GM19240 (cell line): ENCODE data around the gene RSPH10B.
"Not testable (repeated sequence)": the region's sequence is repeated elsewhere in the genome, so short reads cannot be mapped to it uniquely, and the experiment has no call there.

Experiments used
- DNase-seq: peaks from one replicate; pipeline ENCODE4 v3.0.0; 2011; ENCODE audit warnings: low spot score; ENCODE audit not compliant: insufficient read length

The RSPH10B gene

DNA sequence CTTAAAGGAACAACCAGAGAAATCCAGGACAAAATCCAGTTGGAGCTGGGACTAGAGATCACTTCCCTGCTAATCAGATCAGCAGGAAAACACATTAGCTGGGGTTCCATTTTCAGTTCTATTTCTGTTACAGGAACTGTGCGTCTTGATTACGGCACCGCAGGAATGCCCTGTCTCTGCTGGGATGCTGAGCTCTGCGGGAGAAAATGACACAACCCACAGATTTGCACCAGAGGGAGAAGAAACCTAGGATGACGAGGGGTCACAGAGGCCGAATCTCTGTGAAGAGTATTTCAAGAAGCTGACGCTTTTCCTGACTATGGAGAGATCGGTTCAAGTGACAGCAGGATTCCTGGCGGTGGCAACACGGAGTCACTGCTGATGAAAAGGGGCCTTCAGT, 40.2 kb downstream of the RSPH10B start:
- DNase-seq, result not testable (repeated sequence)

GRCh38 chr7:5926263-5926870, 44.1 kb downstream of the RSPH10B start:
- DNase-seq, result not testable (repeated sequence)

DNA sequence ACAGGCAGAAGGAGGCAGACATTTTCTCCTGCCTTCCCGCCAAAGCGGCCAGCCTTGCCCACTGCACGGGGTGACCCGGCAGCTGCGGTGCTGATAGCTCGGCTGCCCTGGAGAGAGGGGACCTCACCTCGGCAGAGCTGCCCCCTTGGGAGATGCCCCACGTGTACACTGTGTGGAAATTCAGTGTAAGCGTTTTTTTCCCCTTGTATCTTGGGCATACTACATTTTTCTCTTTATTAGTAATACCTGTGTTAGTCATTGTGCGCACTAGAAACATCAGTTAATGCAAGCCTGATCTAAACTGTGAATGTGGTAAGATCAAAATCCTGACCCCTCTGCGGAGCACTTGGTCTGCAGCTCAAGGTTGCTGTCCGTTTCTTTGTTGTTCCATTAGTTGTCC, 45.9 kb downstream of the RSPH10B start:
- not testable (repeated sequence) for DNase-seq

GRCh38 chr7:5924180-5924579, 46.3 kb downstream of the RSPH10B start:
- not testable (repeated sequence) for DNase-seq

- not testable (repeated sequence) for DNase-seq
These were observed 54.0 kb downstream of the RSPH10B start for GRCh38 chr7:5916529-5916928.

DNA sequence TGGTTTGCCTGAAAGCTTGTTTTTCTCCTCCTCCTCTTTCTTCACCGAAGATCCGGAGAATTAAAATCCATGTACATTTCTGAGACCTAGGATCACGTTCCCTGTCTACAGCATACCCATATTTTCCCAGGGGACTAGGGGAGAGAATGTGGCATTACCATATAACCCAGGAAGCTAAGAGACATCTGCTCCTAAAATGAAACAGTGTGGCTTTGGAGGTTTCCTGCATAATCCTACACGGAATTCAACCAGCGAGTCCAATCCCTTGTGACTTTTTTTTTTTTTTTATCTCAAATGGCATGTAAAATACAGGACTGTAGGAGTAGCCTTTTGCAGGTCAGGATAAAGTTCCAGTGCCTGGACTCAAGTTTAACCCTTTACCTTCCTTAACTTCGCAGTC, 61.7 kb downstream of the RSPH10B start:
- DNase-seq, result not testable (repeated sequence)

GRCh38 chr7:5904726-5905125, 65.8 kb downstream of the RSPH10B start:
- not testable (repeated sequence) for DNase-seq

DNA sequence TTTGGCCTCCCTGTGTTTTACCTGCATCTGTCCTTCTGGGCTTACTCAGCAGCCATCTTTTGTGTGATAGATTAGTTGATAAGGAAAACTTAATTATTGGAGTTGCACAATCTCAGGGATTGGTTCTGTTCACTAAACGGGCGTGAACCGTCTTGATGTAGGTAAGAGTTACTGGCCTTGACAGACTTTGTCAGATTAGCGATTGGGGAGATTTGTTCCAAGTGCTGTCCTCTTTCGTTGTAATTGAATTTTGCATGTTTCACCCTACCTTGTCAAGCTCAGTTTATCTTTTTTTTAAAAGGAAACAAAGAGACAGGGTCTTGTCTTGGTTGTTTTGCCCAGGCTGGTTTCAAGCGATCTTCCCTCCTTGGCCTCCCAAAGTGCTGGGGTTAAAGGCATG, 67.5 kb downstream of the RSPH10B start:
- DNase-seq, result not testable (repeated sequence)

DNA sequence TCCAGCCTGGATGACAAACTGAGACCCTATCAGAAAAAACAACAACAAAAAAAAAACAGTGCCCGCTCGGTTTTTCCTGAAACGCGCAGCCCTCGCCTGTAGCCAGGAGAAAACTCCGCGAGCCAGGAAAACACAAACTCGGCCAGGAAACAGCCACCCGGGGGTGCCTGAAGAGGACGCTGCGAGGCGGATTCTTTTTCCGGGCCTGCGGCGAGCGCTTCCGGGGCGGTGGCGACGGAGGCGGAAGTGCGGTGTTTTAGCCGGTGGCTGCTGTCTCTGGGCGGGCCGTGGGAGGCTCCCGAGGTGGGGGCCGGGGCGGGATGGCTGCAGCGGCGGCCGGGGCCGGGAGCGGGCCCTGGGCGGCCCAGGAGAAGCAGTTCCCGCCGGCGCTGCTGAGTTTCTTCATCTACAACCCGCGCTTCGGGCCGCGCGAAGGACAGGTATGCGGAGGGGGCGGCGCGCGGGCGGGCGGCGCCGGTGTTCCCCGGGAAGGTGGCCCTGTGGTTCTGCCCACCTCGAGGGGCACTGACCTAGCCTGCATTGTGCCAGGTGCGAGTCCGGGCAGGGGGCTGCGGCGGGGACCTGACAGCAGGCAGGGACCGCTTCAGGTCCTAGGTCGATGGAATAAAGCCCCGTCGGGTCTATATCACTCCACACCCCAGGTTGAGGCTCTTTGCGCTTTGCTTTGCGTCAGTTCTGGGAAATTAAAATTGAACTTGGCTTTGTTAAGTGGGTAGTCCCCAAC, 71.8 kb downstream of the RSPH10B start, which contains the start of gene CCZ1:
CCZ1 (plus strand) TSS at position 254 of the 745 bp plus-strand sequence; CDS start at position 321, 67 bp downstream.
- DNase-seq, result peak; percentile 29

- not testable (repeated sequence) for DNase-seq
These were observed 73.0 kb downstream of the RSPH10B start for GRCh38 chr7:5897369-5897919.

DNA sequence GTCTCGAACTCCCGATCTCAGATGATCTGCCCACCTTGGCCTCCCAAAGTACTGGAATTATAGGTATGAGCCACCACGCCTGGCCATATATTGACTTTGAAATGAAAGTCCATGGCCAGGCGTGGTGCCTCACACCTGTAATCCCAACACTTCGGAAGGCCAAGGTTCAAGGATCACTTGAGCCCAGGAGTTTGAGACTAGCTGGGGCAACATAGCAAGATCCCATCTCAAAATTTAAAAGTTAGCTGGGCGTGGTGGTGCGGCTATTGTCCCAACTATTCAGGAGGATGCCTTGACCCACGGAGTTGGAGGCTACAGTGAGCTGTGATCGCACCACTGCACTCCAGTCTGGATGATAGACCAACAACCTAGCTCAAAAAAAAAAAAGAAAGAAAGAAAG, 78.0 kb downstream of the RSPH10B start:
- DNase-seq, result no peak

GRCh38 chr7:5890244-5890643, 80.2 kb downstream of the RSPH10B start:
- DNase-seq, result not testable (repeated sequence)

GRCh38 chr7:5888021-5888420, 82.5 kb downstream of the RSPH10B start:
- DNase-seq, result not testable (repeated sequence)

DNA sequence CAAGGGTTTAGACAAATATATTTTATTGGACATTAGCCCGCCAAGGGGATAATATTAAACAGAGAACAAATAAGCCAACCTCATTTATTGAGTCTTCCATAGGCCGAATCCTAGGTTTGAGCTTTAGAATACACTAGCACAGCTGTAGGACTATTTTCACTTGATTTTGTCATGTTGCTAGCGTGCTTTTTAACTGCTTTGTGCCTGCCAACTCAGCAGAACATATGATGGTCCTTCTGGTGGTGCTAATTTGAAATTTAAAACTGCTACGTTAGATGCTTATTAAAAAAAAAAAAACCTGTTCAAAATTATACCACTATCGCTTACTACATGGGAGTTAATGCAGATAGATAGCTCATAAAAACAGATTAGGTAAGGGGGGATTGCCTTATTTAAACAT, 86.1 kb downstream of the RSPH10B start:
- DNase-seq, result not testable (repeated sequence)

GRCh38 chr7:5880106-5880505, 90.4 kb downstream of the RSPH10B start:
- not testable (repeated sequence) for DNase-seq

DNA sequence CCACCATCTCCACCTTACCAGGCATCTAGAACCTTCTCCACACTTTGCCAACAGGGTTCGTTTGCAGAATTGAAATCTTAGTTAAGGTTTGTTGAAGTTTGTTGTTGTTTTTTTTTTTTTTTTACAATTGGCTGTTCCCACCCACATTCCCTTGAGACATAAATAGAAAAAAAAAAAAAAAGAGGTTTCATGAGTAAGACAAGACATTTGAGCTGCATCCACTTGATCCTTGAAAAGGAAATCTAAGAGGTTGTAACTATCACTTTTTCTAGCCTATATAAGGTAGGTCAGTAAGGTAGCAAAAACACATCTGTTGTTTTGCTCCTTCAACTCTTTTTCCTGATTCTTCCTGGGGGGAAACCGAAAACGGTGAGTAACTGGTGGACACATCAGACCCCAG, 90.9 kb downstream of the RSPH10B start:
- not testable (repeated sequence) for DNase-seq
